ENCODE data around the gene ATG13.

ATG13 gene

DNA sequence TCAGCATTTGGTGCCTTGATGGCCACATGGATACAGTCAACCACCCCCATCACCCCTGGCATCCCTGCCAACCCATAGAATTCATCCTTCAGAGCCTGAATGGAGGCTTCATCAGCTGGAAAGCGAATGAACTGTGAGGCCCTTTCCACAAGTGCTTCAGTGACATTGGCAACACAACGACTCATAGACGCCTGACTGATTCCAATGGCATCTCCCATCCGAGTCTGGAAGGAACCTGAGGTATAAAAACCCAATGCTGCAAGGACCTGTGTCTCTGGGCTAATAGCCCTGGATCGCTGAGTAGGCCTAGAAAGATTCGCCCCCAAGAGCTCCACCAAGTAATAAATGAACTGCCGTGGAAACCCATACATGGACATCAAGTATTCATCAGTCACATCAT, 1.6 kb upstream of the ATG13 start:
- peak overlapping the region; percentile 78 for H3K4me2 ChIP-seq (ENCODE audit: low read length)
- no peak overlapping the region for H3K4me3 ChIP-seq (ENCODE audit: low read length)
- no peaks in the 10 kb centered on the region; the same call in 1 of the 2 replicates for H3K36me3 ChIP-seq (ENCODE audit: control insufficient read depth, low read length)
- H3K27ac ChIP-seq (ENCODE audit: low read depth, low read length) = no peak overlapping the region
- no peaks in the 10 kb centered on the region for H4K20me1 ChIP-seq (ENCODE audit: control insufficient read depth, insufficient read depth, low read depth, low read length)
- no peaks in the 10 kb centered on the region; the same call in 1 of the 2 replicates for H3F3A ChIP-seq (ENCODE audit: control insufficient read depth, insufficient read depth)
- peaks cover 48% of the 10 kb centered on the region for H3K79me2 ChIP-seq (ENCODE audit: control insufficient read depth, low read length)
- no peaks in the 10 kb centered on the region for H3K9me2 ChIP-seq (replicated peaks; ENCODE audit: control insufficient read depth, low read length)
- TF ChIP-seq CTCF (IDR thresholded peaks at IDR 0.05; ENCODE audit: low read depth, low read length, poor library complexity, severe bottlenecking) (no peak), EZH2phosphoT487 (IDR thresholded peaks at IDR 0.05; ENCODE audit: borderline replicate concordance, low read length) (no peak)
- peaks cover 23% of the 10 kb centered on the region for H3K4me1 ChIP-seq (ENCODE audit: control insufficient read depth, low read length)
- H3K27me3 ChIP-seq (ENCODE audit: control insufficient read depth, low read length) = no peaks in the 10 kb centered on the region
- H3K9me3 ChIP-seq (ENCODE audit: control insufficient read depth, insufficient read depth, low read length) = no peaks in the 10 kb centered on the region

- no peaks in the 10 kb centered on the region for H4K20me1 ChIP-seq (ENCODE audit: control insufficient read depth, insufficient read depth, low read depth, low read length)
- H3K4me3 ChIP-seq (ENCODE audit: low read length) = peak overlapping the region; percentile 97
- no peaks in the 10 kb centered on the region for H3K9me3 ChIP-seq (ENCODE audit: control insufficient read depth, insufficient read depth, low read length)
- H3K36me3 ChIP-seq (ENCODE audit: control insufficient read depth, low read length) = peaks cover 6% of the 10 kb centered on the region; the same call in 1 of the 2 replicates
- H3K4me1 ChIP-seq (ENCODE audit: control insufficient read depth, low read length) = peaks cover 23% of the 10 kb centered on the region
- no peaks in the 10 kb centered on the region for H3K27me3 ChIP-seq (ENCODE audit: control insufficient read depth, low read length)
- H3F3A ChIP-seq (ENCODE audit: control insufficient read depth, insufficient read depth) = no peaks in the 10 kb centered on the region; the same call in 1 of the 2 replicates
- H3K4me2 ChIP-seq (ENCODE audit: low read length) = peak overlapping the region; percentile 78
- H3K27ac ChIP-seq (ENCODE audit: low read depth, low read length) = peak overlapping the region; percentile 73; the same call in 1 of the 2 replicates
- peaks cover 56% of the 10 kb centered on the region for H3K79me2 ChIP-seq (ENCODE audit: control insufficient read depth, low read length)
- no peak for TF ChIP-seq EZH2phosphoT487 (IDR thresholded peaks at IDR 0.05; ENCODE audit: borderline replicate concordance, low read length)
- no peak for TF ChIP-seq CTCF (IDR thresholded peaks at IDR 0.05; ENCODE audit: low read depth, low read length, poor library complexity, severe bottlenecking)
- H3K9me2 ChIP-seq (replicated peaks; ENCODE audit: control insufficient read depth, low read length) = no peaks in the 10 kb centered on the region
Observed at GRCh38 chr11:46616551-46617133, 711 bp upstream of the ATG13 start.

GRCh38 chr11:46617972-46618314, 590 bp downstream of the ATG13 start:
- Histone ChIP-seq H3K4me1 (ENCODE audit: control insufficient read depth, low read length) (peaks cover 23% of the 10 kb centered on the region), H3F3A (ENCODE audit: control insufficient read depth, insufficient read depth) (no peaks in the 10 kb centered on the region; the same call in 1 of the 2 replicates), H3K9me2 (replicated peaks; ENCODE audit: control insufficient read depth, low read length) (no peaks in the 10 kb centered on the region), H3K27me3 (ENCODE audit: control insufficient read depth, low read length) (no peaks in the 10 kb centered on the region), H3K4me3 (ENCODE audit: low read length) (peak overlapping the region; percentile 97), H4K20me1 (ENCODE audit: control insufficient read depth, insufficient read depth, low read depth, low read length) (no peaks in the 10 kb centered on the region), H3K79me2 (ENCODE audit: control insufficient read depth, low read length) (peaks cover 64% of the 10 kb centered on the region), H3K27ac (ENCODE audit: low read depth, low read length) (peak overlapping the region; percentile 73), H3K36me3 (ENCODE audit: control insufficient read depth, low read length) (peaks cover 7% of the 10 kb centered on the region; the same call in 1 of the 2 replicates), H3K9me3 (ENCODE audit: control insufficient read depth, insufficient read depth, low read length) (no peaks in the 10 kb centered on the region), H3K4me2 (ENCODE audit: low read length) (peak overlapping the region; percentile 78)
- no peak for TF ChIP-seq EZH2phosphoT487 (IDR thresholded peaks at IDR 0.05; ENCODE audit: borderline replicate concordance, low read length)
- no peak for TF ChIP-seq CTCF (IDR thresholded peaks at IDR 0.05; ENCODE audit: low read depth, low read length, poor library complexity, severe bottlenecking)
